ENCODE results near the gene ARHGAP6.

DNA sequence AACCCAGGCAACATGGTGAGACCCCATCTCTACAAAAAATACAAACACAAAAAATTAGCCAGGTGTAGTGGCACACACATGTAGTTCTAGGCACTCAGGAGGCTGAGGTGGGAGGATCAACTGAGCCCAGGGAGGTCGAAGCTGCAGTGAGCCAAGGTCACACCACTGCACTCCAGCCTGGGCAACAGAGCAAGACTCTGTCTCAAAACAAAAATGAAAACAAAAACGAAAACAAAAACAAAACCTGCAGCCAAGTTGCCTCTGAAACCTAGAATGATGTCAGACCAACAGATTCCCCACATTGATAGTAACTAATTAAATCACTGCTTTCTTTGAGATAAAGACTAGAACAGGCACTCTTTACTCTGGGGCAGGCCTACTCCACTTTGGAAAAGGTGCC, 268.0 kb downstream of the ARHGAP6 start:
- TF ChIP-seq, protein P1, sequence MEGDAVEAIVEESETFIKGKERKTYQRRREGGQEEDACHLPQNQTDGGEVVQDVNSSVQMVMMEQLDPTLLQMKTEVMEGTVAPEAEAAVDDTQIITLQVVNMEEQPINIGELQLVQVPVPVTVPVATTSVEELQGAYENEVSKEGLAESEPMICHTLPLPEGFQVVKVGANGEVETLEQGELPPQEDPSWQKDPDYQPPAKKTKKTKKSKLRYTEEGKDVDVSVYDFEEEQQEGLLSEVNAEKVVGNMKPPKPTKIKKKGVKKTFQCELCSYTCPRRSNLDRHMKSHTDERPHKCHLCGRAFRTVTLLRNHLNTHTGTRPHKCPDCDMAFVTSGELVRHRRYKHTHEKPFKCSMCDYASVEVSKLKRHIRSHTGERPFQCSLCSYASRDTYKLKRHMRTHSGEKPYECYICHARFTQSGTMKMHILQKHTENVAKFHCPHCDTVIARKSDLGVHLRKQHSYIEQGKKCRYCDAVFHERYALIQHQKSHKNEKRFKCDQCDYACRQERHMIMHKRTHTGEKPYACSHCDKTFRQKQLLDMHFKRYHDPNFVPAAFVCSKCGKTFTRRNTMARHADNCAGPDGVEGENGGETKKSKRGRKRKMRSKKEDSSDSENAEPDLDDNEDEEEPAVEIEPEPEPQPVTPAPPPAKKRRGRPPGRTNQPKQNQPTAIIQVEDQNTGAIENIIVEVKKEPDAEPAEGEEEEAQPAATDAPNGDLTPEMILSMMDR (IDR thresholded peaks at IDR 0.05), result no peak
- no peak for TF ChIP-seq POLR2A (IDR thresholded peaks at IDR 0.05)
- TF ChIP-seq POLR2AphosphoS5 (IDR thresholded peaks at IDR 0.05), result no peak
